HEK293 (cell line): ENCODE results near the gene GADD45G.

Experiments used
- CTCF ChIA-PET: fragments of 350-600 bp; formaldehyde crosslinking; extraction: SDS; loops from one replicate; lab custom pipeline; 2021; ENCODE audit warnings: antibody characterized with exemption; lab: Yijun Ruan, JAX
- POLR2A ChIA-PET: fragments of 300-600 bp; formaldehyde crosslinking; extraction: SDS; loops from one replicate; lab custom pipeline; 2020; ENCODE audit warnings: antibody characterized with exemption, inconsistent platforms; lab: Yijun Ruan, JAX
- H3K27ac ChIP-seq: fragments of 200-500 bp; sonication (Bioruptor generic); 2 replicates; pipeline ENCODE4 v1.5.1; 2014; ENCODE audit warnings: low read depth, low read length, control low read depth, inconsistent platforms; ENCODE audit errors: extremely low read depth
- H3K36me3 ChIP-seq, 2 experiments: fragments of 200-500 bp in 1 of 2; sonication (Bioruptor generic) in 1 of 2; 1 replicate in 1 of 2; 2 replicates in 1 of 2; pipeline ENCODE4 v1.5.1; 2014 to 2017; ENCODE audit warnings: inconsistent platforms in 2 of 2, low read length in 2 of 2; ENCODE audit not compliant: control insufficient read depth in 2 of 2, insufficient read depth in 1 of 2
- H3K4me1 ChIP-seq: fragments of 200-500 bp; sonication (Bioruptor generic); 2 replicates; pipeline ENCODE4 v1.5.1; 2014; ENCODE audit warnings: mild to moderate bottlenecking, low read length, inconsistent platforms; ENCODE audit not compliant: control insufficient read depth, insufficient read depth
- H3K4me3 ChIP-seq: 2 replicates; pipeline ENCODE4 v1.5.1; 2011; ENCODE audit warnings: low read depth, mild to moderate bottlenecking, control low read depth, low read length, moderate library complexity
- H3K9me3 ChIP-seq: fragments of 200-500 bp; sonication (Bioruptor generic); 2 replicates; pipeline ENCODE4 v1.5.1; 2014; ENCODE audit warnings: low read depth, low read length, inconsistent platforms; ENCODE audit not compliant: control insufficient read depth, insufficient read depth
- PRDM1 ChIP-seq: fragments of 450-650 bp; formaldehyde crosslinking; IDR thresholded peaks from 2 replicates; pipeline ENCODE4; 2016; ENCODE audit warnings: missing biosample characterization, missing genetic modification characterization
- RBAK ChIP-seq: fragments of 450-650 bp; formaldehyde crosslinking; IDR thresholded peaks from 2 replicates; pipeline ENCODE4 v1.5.1; 2016; ENCODE audit warnings: missing biosample characterization, missing genetic modification characterization
- ZIC2 ChIP-seq: fragments of 450-650 bp; formaldehyde crosslinking; IDR thresholded peaks from 2 replicates; pipeline ENCODE4 v1.5.1; 2016; ENCODE audit warnings: missing biosample characterization, missing genetic modification characterization
- ZNF114 ChIP-seq: fragments of 450-650 bp; formaldehyde crosslinking; IDR thresholded peaks from 2 replicates; pipeline ENCODE4 v1.5.0; 2017; ENCODE audit warnings: missing biosample characterization, missing genetic modification characterization
- ZNF133 ChIP-seq: fragments of 450-650 bp; formaldehyde crosslinking; IDR thresholded peaks from 2 replicates; pipeline ENCODE4 v1.5.1; 2016; ENCODE audit warnings: missing biosample characterization, missing genetic modification characterization
- ZNF138 ChIP-seq: fragments of 450-650 bp; formaldehyde crosslinking; IDR thresholded peaks from 2 replicates; pipeline ENCODE4 v1.5.1; 2016; ENCODE audit warnings: missing biosample characterization, missing genetic modification characterization, borderline replicate concordance
- ZNF223 ChIP-seq: fragments of 450-650 bp; formaldehyde crosslinking; IDR thresholded peaks from 2 replicates; pipeline ENCODE4 v1.5.1; 2016; ENCODE audit warnings: missing biosample characterization, missing genetic modification characterization
- ZNF514 ChIP-seq: fragments of 450-650 bp; formaldehyde crosslinking; IDR thresholded peaks from 2 replicates; pipeline ENCODE4 v1.5.1; 2016; ENCODE audit warnings: missing biosample characterization, missing genetic modification characterization
- ZNF600 ChIP-seq: fragments of 450-650 bp; formaldehyde crosslinking; IDR thresholded peaks from 2 replicates; pipeline ENCODE4 v1.5.1; 2016; ENCODE audit warnings: missing biosample characterization, missing genetic modification characterization
- ZNF677 ChIP-seq: fragments of 450-650 bp; IDR thresholded peaks from 2 replicates; pipeline ENCODE4 v1.5.0; 2018; ENCODE audit warnings: missing biosample characterization, mild to moderate bottlenecking, missing genetic modification characterization, moderate library complexity
- ZNF704 ChIP-seq: fragments of 450-650 bp; formaldehyde crosslinking; IDR thresholded peaks from 2 replicates; pipeline ENCODE4 v1.5.1; 2016; ENCODE audit warnings: missing biosample characterization, missing genetic modification characterization
- TF ChIP-seq, protein P1 (sequence below): fragments of 450-650 bp; formaldehyde crosslinking; IDR thresholded peaks from 2 replicates; pipeline ENCODE4 v1.5.1; 2016; ENCODE audit warnings: missing biosample characterization, missing genetic modification characterization, low read depth

Gene GADD45G

GRCh38 chr9:89622933-89623861, 18.4 kb downstream of the GADD45G start:
- no peak overlapping the region for H3K4me3 ChIP-seq
- H3K36me3 ChIP-seq: no peaks in the 10 kb centered on the region
- POLR2A ChIA-PET: interaction anchor here (1.5 kb wide), 1 partner anchor 18 kb away, joined by 7 read pairs; the partner anchor contains the start of gene GADD45G
- no peaks in the 10 kb centered on the region for H3K9me3 ChIP-seq
- no peak for TF ChIP-seq ZNF114 (tag by site-specific recombination)
- no peak for TF ChIP-seq RBAK (tag by site-specific recombination)
- TF ChIP-seq ZNF677 (tag by site-specific recombination): no peak
- no peaks in the 10 kb centered on the region for H3K4me1 ChIP-seq
- CTCF ChIA-PET: interaction anchor here (0.7 to 1.0 kb wide), 5 partner anchors 20 to 448 kb away, joined by 3 to 4 read pairs (median 3); no protein-coding TSS in a partner anchor
- no peak overlapping the region for H3K27ac ChIP-seq

- ChIA-PET POLR2A (interaction anchor here (1.5 kb wide), 1 partner anchor 19 kb away, joined by 7 read pairs; the partner anchor contains the start of gene GADD45G), CTCF (interaction anchor here (0.8 to 1.0 kb wide), 4 partner anchors 20 to 50 kb away, joined by 3 to 4 read pairs (median 3); no protein-coding TSS in a partner anchor)
- no peaks in the 10 kb centered on the region for H3K9me3 ChIP-seq
- no peaks in the 10 kb centered on the region for H3K36me3 ChIP-seq
- H3K27ac ChIP-seq: no peak overlapping the region
- H3K4me3 ChIP-seq: no peak overlapping the region
- H3K4me1 ChIP-seq: no peaks in the 10 kb centered on the region
- TF ChIP-seq ZNF223 (tag by site-specific recombination) (no peak), ZIC2 (tag by site-specific recombination) (peak; percentile 31; the same call in 1 of the 2 replicates)
These were observed 19.2 kb downstream of the GADD45G start for GRCh38 chr9:89623925-89624420.

GRCh38 chr9:89625721-89626687, 21.2 kb downstream of the GADD45G start:
- POLR2A ChIA-PET: no interaction called here
- TF ChIP-seq ZNF138 (tag by site-specific recombination) (no peak), PRDM1 (tag by site-specific recombination) (no peak), ZNF133 (no peak), ZNF514 (tag by site-specific recombination) (no peak), ZNF704 (tag by site-specific recombination) (no peak), ZNF600 (tag by site-specific recombination) (no peak)
- TF ChIP-seq, protein P1, sequence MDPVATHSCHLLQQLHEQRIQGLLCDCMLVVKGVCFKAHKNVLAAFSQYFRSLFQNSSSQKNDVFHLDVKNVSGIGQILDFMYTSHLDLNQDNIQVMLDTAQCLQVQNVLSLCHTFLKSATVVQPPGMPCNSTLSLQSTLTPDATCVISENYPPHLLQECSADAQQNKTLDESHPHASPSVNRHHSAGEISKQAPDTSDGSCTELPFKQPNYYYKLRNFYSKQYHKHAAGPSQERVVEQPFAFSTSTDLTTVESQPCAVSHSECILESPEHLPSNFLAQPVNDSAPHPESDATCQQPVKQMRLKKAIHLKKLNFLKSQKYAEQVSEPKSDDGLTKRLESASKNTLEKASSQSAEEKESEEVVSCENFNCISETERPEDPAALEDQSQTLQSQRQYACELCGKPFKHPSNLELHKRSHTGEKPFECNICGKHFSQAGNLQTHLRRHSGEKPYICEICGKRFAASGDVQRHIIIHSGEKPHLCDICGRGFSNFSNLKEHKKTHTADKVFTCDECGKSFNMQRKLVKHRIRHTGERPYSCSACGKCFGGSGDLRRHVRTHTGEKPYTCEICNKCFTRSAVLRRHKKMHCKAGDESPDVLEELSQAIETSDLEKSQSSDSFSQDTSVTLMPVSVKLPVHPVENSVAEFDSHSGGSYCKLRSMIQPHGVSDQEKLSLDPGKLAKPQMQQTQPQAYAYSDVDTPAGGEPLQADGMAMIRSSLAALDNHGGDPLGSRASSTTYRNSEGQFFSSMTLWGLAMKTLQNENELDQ (tag by site-specific recombination): no peak
- TF ChIP-seq, all 188 proteins: peak for 0
- Histone ChIP-seq H3K27ac (no peak overlapping the region), H3K9me3 (no peaks in the 10 kb centered on the region), H3K4me3 (no peak overlapping the region), H3K36me3 (no peaks in the 10 kb centered on the region), H3K4me1 (no peaks in the 10 kb centered on the region)
- CTCF ChIA-PET: no interaction called here
